H1 (cell line): Measurements from ENCODE around the gene JAKMIP1. TPM values are rescaled to one million over a fixed set of nuclear protein-coding genes. Genes with fewer than 3 reads are reported as not detected.

Experiments used
- CTCF ChIA-PET: fragments of 300-600 bp; sonication (Branson Sonifier 250); formaldehyde crosslinking; loops from one replicate; lab custom pipeline; 2021; ENCODE audit not compliant: partially characterized antibody; lab: Charles Lee
- POLR2A ChIA-PET: fragments of 300-600 bp; sonication (Branson Sonifier 250); formaldehyde crosslinking; loops from one replicate; lab custom pipeline; 2021; ENCODE audit warnings: inconsistent platforms; ENCODE audit not compliant: partially characterized antibody; lab: Charles Lee
- DNase-seq, 2 experiments: peaks; one replicate each; pipeline versions ENCODE4 v3.0.0 to v3.0.0-alpha.2; 2010 to 2022; ENCODE audit warnings: low spot score in 2 of 2, low read depth in 1 of 2, mixed read lengths in 1 of 2
- FAIRE-seq: peaks from 2 replicates; lab custom pipeline; 2011; peaks lifted over from hg19 to GRCh38; lab: Jason Lieb, UNC
- H2AFZ ChIP-seq: 2 replicates; pipeline ENCODE4 v1.8.1; 2012; ENCODE audit warnings: low read length, inconsistent platforms
- H2AK5ac ChIP-seq: 2 replicates; pipeline ENCODE4 v1.6.1; 2013; ENCODE audit warnings: low read depth, low read length
- H2BK120ac ChIP-seq: replicated peaks from 2 replicates; pipeline ENCODE3; 2013; ENCODE audit warnings: low read depth, low read length, inconsistent platforms
- H2BK12ac ChIP-seq: 2 replicates; pipeline ENCODE4 v1.6.1; 2013; ENCODE audit warnings: low read depth, low read length
- H2BK15ac ChIP-seq: 2 replicates; pipeline ENCODE4 v1.6.1; 2013; ENCODE audit warnings: low read length
- H2BK20ac ChIP-seq: 2 replicates; pipeline ENCODE4 v1.6.1; 2013; ENCODE audit warnings: low read length
- H2BK5ac ChIP-seq: 2 replicates; pipeline ENCODE4 v1.6.1; 2013; ENCODE audit warnings: low read depth, low read length
- H3K14ac ChIP-seq: 2 replicates; pipeline ENCODE4 v1.6.1; 2013; ENCODE audit warnings: inconsistent platforms; ENCODE audit not compliant: insufficient read length
- H3K18ac ChIP-seq: 2 replicates; pipeline ENCODE4 v1.6.1; 2013; ENCODE audit warnings: low read length; ENCODE audit errors: extremely low read depth
- H3K23ac ChIP-seq: 2 replicates; pipeline ENCODE4 v1.6.1; 2013; ENCODE audit warnings: inconsistent platforms; ENCODE audit not compliant: insufficient read length
- H3K23me2 ChIP-seq: 2 replicates; pipeline ENCODE4 v1.6.1; 2013; ENCODE audit warnings: low read depth, low read length
- H3K27ac ChIP-seq: 2 replicates; pipeline ENCODE4 v1.6.1; 2011; ENCODE audit warnings: low read depth, low read length, inconsistent platforms
- H3K27me3 ChIP-seq, 4 experiments: replicated peaks in 1 of 4; 1 replicate in 1 of 4; 2 replicates in 3 of 4; pipeline versions ENCODE4 v1.6.1 to v1.8.1; 2011 to 2013; ENCODE audit warnings: low read length in 3 of 4, mild to moderate bottlenecking in 3 of 4, inconsistent platforms in 2 of 4, mixed read lengths in 2 of 4, moderate library complexity in 1 of 4; ENCODE audit not compliant: control insufficient read depth in 3 of 4, insufficient read depth in 3 of 4; ENCODE audit errors: extremely low read depth in 1 of 4
- H3K36me3 ChIP-seq, 4 experiments: 2 replicates each; pipeline versions ENCODE4 v1.6.1 to v1.8.1; 2011 to 2013; ENCODE audit warnings: mild to moderate bottlenecking in 4 of 4, low read length in 3 of 4, moderate library complexity in 2 of 4, control low read depth in 1 of 4, inconsistent platforms in 1 of 4; ENCODE audit not compliant: insufficient read depth in 4 of 4, control insufficient read depth in 2 of 4
- H3K4ac ChIP-seq: replicated peaks from 2 replicates; pipeline ENCODE3; 2013; ENCODE audit warnings: low read length, low read depth, mixed read lengths, inconsistent platforms; ENCODE audit not compliant: insufficient read length
- H3K4me1 ChIP-seq, 4 experiments: replicated peaks in 1 of 4; 1 replicate in 1 of 4; 2 replicates in 3 of 4; pipeline versions ENCODE4 v1.6.1 to v1.8.1; 2011 to 2013; ENCODE audit warnings: low read length in 3 of 4, inconsistent platforms in 2 of 4, mixed read lengths in 1 of 4; ENCODE audit not compliant: insufficient read depth in 4 of 4, control insufficient read depth in 3 of 4
- H3K4me2 ChIP-seq, 2 experiments: 2 replicates each; pipeline versions ENCODE4 v1.6.1 to v1.8.1; 2011 to 2013; ENCODE audit warnings: low read depth in 2 of 2, low read length in 2 of 2, control low read depth in 1 of 2, inconsistent platforms in 1 of 2, mild to moderate bottlenecking in 1 of 2; ENCODE audit not compliant: insufficient read depth in 1 of 2
- H3K4me3 ChIP-seq, 4 experiments: fragments of 200-600, 300-600 bp in 1 of 4; sonication (generic), shearing (Covaris generic), sonication (Bioruptor Twin) in 1 of 4; 2 replicates each; pipeline versions ENCODE4 v1.5.1 to v1.8.1; 2011 to 2016; ENCODE audit warnings: low read length in 4 of 4, low read depth in 3 of 4, control low read depth in 2 of 4, inconsistent platforms in 2 of 4, mild to moderate bottlenecking in 2 of 4, mixed read lengths in 1 of 4, moderate library complexity in 1 of 4; ENCODE audit not compliant: insufficient read depth in 2 of 4; ENCODE audit errors: extremely low read depth in 1 of 4
- H3K56ac ChIP-seq: replicated peaks from 2 replicates; pipeline ENCODE3; 2013; ENCODE audit warnings: low read depth, mild to moderate bottlenecking, mixed read lengths, low read length, inconsistent platforms; ENCODE audit not compliant: insufficient read length
- H3K79me1 ChIP-seq: 2 replicates; pipeline ENCODE4 v1.6.1; 2013; ENCODE audit warnings: low read depth, low read length, control low read depth
- H3K79me2 ChIP-seq, 2 experiments: 2 replicates each; pipeline versions ENCODE4 v1.6.1 to v1.8.1; 2012 to 2013; ENCODE audit warnings: low read length in 2 of 2, mild to moderate bottlenecking in 2 of 2, inconsistent platforms in 1 of 2; ENCODE audit not compliant: insufficient read depth in 2 of 2, control insufficient read depth in 1 of 2
- H3K9ac ChIP-seq, 4 experiments: replicated peaks in 1 of 4; 1 replicate in 1 of 4; 2 replicates in 3 of 4; pipeline versions ENCODE4 v1.6.1 to v1.8.1; 2011 to 2013; ENCODE audit warnings: low read depth in 3 of 4, low read length in 3 of 4, control low read depth in 2 of 4, mild to moderate bottlenecking in 2 of 4, moderate library complexity in 2 of 4, inconsistent platforms in 1 of 4; ENCODE audit errors: extremely low read depth in 1 of 4
- H3K9me3 ChIP-seq, 2 experiments: 2 replicates each; pipeline versions ENCODE4 v1.6.1 to v1.8.1; 2012 to 2013; ENCODE audit warnings: mild to moderate bottlenecking in 2 of 2, moderate library complexity in 2 of 2, control low read depth in 1 of 2, inconsistent platforms in 1 of 2, low read depth in 1 of 2, low read length in 1 of 2, mixed read lengths in 1 of 2; ENCODE audit not compliant: insufficient read depth in 2 of 2
- H4K20me1 ChIP-seq, 2 experiments: replicated peaks in 1 of 2; 2 replicates each; pipeline versions ENCODE3 to v1.8.1; 2011 to 2013; ENCODE audit warnings: inconsistent platforms in 2 of 2, low read length in 2 of 2, mild to moderate bottlenecking in 1 of 2; ENCODE audit not compliant: insufficient read depth in 2 of 2, control insufficient read depth in 1 of 2
- H4K5ac ChIP-seq: 2 replicates; pipeline ENCODE4 v1.6.1; 2013; ENCODE audit warnings: low read length, low read depth, mixed read lengths, inconsistent platforms; ENCODE audit not compliant: insufficient read length
- H4K8ac ChIP-seq: 2 replicates; pipeline ENCODE4 v1.8.0; 2013; ENCODE audit warnings: mild to moderate bottlenecking, moderate library complexity, low read length, inconsistent platforms; ENCODE audit not compliant: insufficient read depth; ENCODE audit errors: extremely low read depth
- H4K91ac ChIP-seq: replicated peaks from 2 replicates; pipeline ENCODE3; 2013; ENCODE audit warnings: low read length, mixed read lengths, inconsistent platforms; ENCODE audit not compliant: insufficient read length
- HDAC2 ChIP-seq, 2 experiments: fragments of 300-600 bp in 1 of 2; sonication (generic) in 1 of 2; IDR thresholded peaks; 2 replicates each; pipeline ENCODE4 v1.6.1; 2011 to 2012; ENCODE audit warnings: low read depth in 2 of 2, low read length in 2 of 2, mild to moderate bottlenecking in 2 of 2, moderate library complexity in 2 of 2, borderline replicate concordance in 1 of 2, inconsistent platforms in 1 of 2
- HDAC6 ChIP-seq: IDR thresholded peaks from one replicate; pipeline ENCODE4 v1.7.1; 2012; ENCODE audit warnings: low read depth, mild to moderate bottlenecking, inconsistent platforms, low read length, moderate library complexity
- PHF8 ChIP-seq: fragments of 200-600 bp; sonication (generic); conservative IDR thresholded peaks from 2 replicates; pipeline ENCODE4 v1.7.1; 2012; ENCODE audit warnings: low read depth, mild to moderate bottlenecking, inconsistent platforms, low read length, moderate library complexity
- RAD21 ChIP-seq, 2 experiments: IDR thresholded peaks in 1 of 2; conservative IDR thresholded peaks in 1 of 2; 2 replicates each; pipeline ENCODE4 v1.6.1; 2011; ENCODE audit warnings: low read depth in 2 of 2, low read length in 2 of 2, improper control_type of control experiment in 1 of 2, inconsistent platforms in 1 of 2, mild to moderate bottlenecking in 1 of 2, moderate library complexity in 1 of 2
- ZNF274 ChIP-seq: IDR thresholded peaks from 2 replicates; pipeline ENCODE4 v1.7.0; 2012; ENCODE audit warnings: low read length, borderline replicate concordance; ENCODE audit errors: extremely low read depth
- WGBS, 2 experiments: shearing (Covaris generic) in 1 of 2; methylation state at CpG; one replicate each; pipeline versions ENCODE4 v1.1.6 to v1.1.7; 2013 to 2015; ENCODE audit warnings: low lambda C conversion rate in 2 of 2, mixed read lengths in 2 of 2, inconsistent platforms in 1 of 2, low coverage in 1 of 2, missing lambda C conversion rate in 1 of 2; ENCODE audit not compliant: insufficient replicate concordance in 2 of 2, insufficient coverage in 1 of 2, insufficient read length in 1 of 2; ENCODE audit errors: extremely low coverage in 1 of 2, missing lambda C conversion rate in 1 of 2; 5-methylcytosine and 5-hydroxymethylcytosine counted together
- polyA plus RNA-seq, 7 experiments: library from polyadenylated mRNA; depleted of rRNA in 3 of 7; stranded (reverse) in 5 of 7; unstranded in 2 of 7; fragments of >200 nt in 5 of 7; fragments of 200-250 nt in 2 of 7; gene quantifications; 1 replicate in 5 of 7; 2 replicates in 1 of 7; 4 replicates in 1 of 7; pipeline versions ENCODE4 v1.2.1 to v1.2.3, GENCODE V29; 2011 to 2013; ENCODE audit warnings: missing spikeins in 2 of 7, mixed read lengths in 2 of 7
- total RNA-seq: library from RNA; stranded (reverse); fragmentation: NEBNext Ultra II Directional; extraction: Animal tissue kit (Norgen Biotek cat#: 25700); gene quantifications from 2 replicates; pipeline ENCODE4 v1.2.1, GENCODE V29; 2021

JAKMIP1 gene
- total and polyA plus RNA-seq, 2 of the 8 experiments (the other 6 are each of a cell fraction or from before 2014, with no cell fraction given), result 2.5 to 4.4 TPM

DNA sequence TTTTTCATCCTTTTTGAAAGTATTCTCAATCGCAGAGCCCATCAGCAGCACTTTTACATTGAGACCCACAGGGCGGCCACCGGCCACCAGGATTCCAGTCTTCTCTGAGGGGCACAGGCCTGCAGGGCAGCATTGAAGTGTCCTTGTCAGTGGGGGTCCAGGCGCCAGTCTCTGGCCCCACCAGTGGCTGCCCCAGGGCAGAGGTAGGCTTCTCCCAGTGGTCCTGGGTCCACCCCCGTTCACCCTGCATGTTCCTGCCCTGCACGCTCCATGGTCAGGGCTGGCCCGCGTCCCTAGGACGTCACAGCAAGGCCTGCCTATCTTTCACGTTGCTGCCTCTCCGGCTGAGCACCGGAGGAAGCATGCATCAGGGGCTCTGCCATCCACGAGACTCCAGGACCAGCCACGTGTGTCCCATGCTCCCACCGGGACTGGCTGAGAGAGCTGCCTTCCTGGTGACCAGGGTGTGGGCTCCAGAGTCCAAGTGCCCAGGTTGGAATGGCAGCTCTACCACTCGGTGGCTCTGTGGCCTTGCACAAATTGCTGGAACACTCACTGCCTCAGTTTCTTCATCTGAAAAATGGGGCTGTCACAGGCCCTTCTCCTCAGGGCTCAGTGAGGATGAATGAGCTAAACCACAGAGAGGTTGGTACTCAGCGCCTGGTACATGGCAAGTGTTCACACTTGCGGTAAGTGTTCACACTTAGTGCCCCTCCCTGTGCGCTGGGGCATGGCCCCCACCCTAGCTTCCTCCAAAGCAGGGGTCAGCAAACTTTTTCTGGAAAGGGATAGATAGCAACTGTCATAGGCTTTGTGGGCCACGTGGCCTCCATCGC is 30.7 kb upstream of the JAKMIP1 start:
- no peak overlapping the region for H3K4ac ChIP-seq
- H3K79me2 ChIP-seq, result no peaks in the 10 kb centered on the region
- no peaks in the 10 kb centered on the region for H3K27me3 ChIP-seq
- no peak overlapping the region for H4K91ac ChIP-seq
- FAIRE-seq (no peak), DNase-seq (no peak)
- H2AFZ ChIP-seq, result no peak overlapping the region
- no peak overlapping the region for H4K5ac ChIP-seq
- no peak for TF ChIP-seq PHF8
- TF ChIP-seq ZNF274, result no peak
- no peak for TF ChIP-seq HDAC6
- no peak for TF ChIP-seq RAD21 (IDR thresholded peaks at IDR 0.05 in 1 of 2, conservative IDR thresholded peaks at IDR 0.05 in 1 of 2; ENCODE audit: low read depth in 2 of 2, low read length in 2 of 2)
- no peak for TF ChIP-seq HDAC2 (IDR thresholded peaks at IDR 0.05; ENCODE audit: borderline replicate concordance in 1 of 2, low read depth in 2 of 2, low read length in 2 of 2)
- H2BK5ac ChIP-seq, result no peak overlapping the region
- peak overlapping the region; percentile 53; the same call in 1 of the 2 replicates for H4K8ac ChIP-seq
- H3K9me3 ChIP-seq, result no peaks in the 10 kb centered on the region
- no peak overlapping the region for H3K9ac ChIP-seq
- no peak overlapping the region for H3K56ac ChIP-seq
- H2BK15ac ChIP-seq, result no peak overlapping the region
- no peak overlapping the region for H3K4me2 ChIP-seq
- no peaks in the 10 kb centered on the region for H4K20me1 ChIP-seq
- H2BK20ac ChIP-seq, result no peak overlapping the region
- H3K23ac ChIP-seq, result no peak overlapping the region
- no peak overlapping the region for H2BK12ac ChIP-seq
- no peaks in the 10 kb centered on the region; a peak in 1 of 7 replicates for H3K4me1 ChIP-seq
- H3K36me3 ChIP-seq, result no peaks in the 10 kb centered on the region
- no peak overlapping the region for H3K18ac ChIP-seq
- H3K79me1 ChIP-seq, result no peaks in the 10 kb centered on the region
- ChIA-PET POLR2A (no interaction called here), CTCF (interaction anchor here (1.0 to 1.5 kb wide), 3 partner anchors 20 to 233 kb away, joined by 3 to 7 read pairs (median 4); no protein-coding TSS in a partner anchor)
- WGBS, 2 experiments, result 86% methylated on average over 17 of the region's 21 CpGs; no CpG with 5 or more reads in 1 of the 2 experiments
- H2AK5ac ChIP-seq, result no peak overlapping the region
- H2BK120ac ChIP-seq, result no peak overlapping the region
- no peak overlapping the region for H3K14ac ChIP-seq
- peaks cover 2% of the 10 kb centered on the region; the same call in 1 of the 2 replicates for H3K23me2 ChIP-seq
- no peak overlapping the region for H3K4me3 ChIP-seq
- no peak overlapping the region for H3K27ac ChIP-seq
